ENCODE results near the gene CDHR2. TPM values are rescaled to one million over a fixed set of nuclear protein-coding genes. Genes with fewer than 3 reads are reported as not detected.

CDHR2 gene
- total and polyA plus RNA-seq, 2 of the 13 experiments (the other 11 are each of a cell fraction or from before 2014, with no cell fraction given) = 17.9 to 20.9 TPM

DNA sequence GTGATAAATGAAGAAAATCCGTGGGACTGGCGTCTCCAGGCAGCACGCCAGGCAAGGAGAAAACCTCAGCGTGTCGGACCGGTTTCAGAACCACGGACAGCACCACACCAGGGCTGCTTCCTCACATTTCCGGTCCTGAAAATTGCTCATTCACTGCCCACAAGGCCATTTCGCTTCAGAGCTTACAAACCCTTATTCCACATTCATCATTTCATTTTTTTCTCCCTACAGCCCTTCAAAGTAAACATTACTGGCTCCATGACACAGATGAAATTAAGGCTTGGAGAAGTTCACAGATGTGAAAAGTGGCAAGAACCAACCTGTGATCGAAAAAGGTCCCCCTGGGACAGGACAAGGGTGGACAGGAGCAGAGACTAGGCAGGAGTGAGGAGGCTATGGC lies 62.3 kb downstream of the CDHR2 start (continued):
- TF ChIP-seq, protein P1, sequence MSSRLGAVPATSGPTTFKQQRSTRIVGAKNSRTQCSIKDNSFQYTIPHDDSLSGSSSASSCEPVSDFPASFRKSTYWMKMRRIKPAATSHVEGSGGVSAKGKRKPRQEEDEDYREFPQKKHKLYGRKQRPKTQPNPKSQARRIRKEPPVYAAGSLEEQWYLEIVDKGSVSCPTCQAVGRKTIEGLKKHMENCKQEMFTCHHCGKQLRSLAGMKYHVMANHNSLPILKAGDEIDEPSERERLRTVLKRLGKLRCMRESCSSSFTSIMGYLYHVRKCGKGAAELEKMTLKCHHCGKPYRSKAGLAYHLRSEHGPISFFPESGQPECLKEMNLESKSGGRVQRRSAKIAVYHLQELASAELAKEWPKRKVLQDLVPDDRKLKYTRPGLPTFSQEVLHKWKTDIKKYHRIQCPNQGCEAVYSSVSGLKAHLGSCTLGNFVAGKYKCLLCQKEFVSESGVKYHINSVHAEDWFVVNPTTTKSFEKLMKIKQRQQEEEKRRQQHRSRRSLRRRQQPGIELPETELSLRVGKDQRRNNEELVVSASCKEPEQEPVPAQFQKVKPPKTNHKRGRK (CRISPR knock-in tag; IDR thresholded peaks at IDR 0.05) = no peak
- TF ChIP-seq ZUFSP (CRISPR knock-in tag; IDR thresholded peaks at IDR 0.05; ENCODE audit: borderline replicate concordance) = no peak
- no peak for TF ChIP-seq HNF4A (CRISPR knock-in tag; IDR thresholded peaks at IDR 0.05)
- TF ChIP-seq, protein P2, sequence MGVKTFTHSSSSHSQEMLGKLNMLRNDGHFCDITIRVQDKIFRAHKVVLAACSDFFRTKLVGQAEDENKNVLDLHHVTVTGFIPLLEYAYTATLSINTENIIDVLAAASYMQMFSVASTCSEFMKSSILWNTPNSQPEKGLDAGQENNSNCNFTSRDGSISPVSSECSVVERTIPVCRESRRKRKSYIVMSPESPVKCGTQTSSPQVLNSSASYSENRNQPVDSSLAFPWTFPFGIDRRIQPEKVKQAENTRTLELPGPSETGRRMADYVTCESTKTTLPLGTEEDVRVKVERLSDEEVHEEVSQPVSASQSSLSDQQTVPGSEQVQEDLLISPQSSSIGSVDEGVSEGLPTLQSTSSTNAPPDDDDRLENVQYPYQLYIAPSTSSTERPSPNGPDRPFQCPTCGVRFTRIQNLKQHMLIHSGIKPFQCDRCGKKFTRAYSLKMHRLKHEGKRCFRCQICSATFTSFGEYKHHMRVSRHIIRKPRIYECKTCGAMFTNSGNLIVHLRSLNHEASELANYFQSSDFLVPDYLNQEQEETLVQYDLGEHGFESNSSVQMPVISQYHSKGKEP (CRISPR knock-in tag; IDR thresholded peaks at IDR 0.05) = peak; percentile 93; the same call in 1 of the 2 replicates
- TF ChIP-seq FOXK2 (IDR thresholded peaks at IDR 0.05) = no peak
- TF ChIP-seq ZBTB38 (CRISPR knock-in tag; IDR thresholded peaks at IDR 0.05) = no peak
- no peak for TF ChIP-seq ZNF362 (CRISPR knock-in tag; IDR thresholded peaks at IDR 0.05; ENCODE audit: borderline replicate concordance)
- TF ChIP-seq ZNF572 (CRISPR knock-in tag; IDR thresholded peaks at IDR 0.05) = no peak
- peak; percentile 90; the same call in 1 of the 2 replicates for TF ChIP-seq ZNF232 (CRISPR knock-in tag; IDR thresholded peaks at IDR 0.05; ENCODE audit: borderline replicate concordance)
- TF ChIP-seq ZNF367 (CRISPR knock-in tag; IDR thresholded peaks at IDR 0.05; ENCODE audit: borderline replicate concordance) = 0 out of 2 replicates have a peak, but pooled peaks have one; percentile 40
- 0 out of 2 replicates have a peak, but pooled peaks have one; percentile 57 for TF ChIP-seq WIZ (CRISPR knock-in tag; IDR thresholded peaks at IDR 0.05)
- TF ChIP-seq SSRP1 (CRISPR knock-in tag; IDR thresholded peaks at IDR 0.05) = no peak
- TF ChIP-seq PHF5A (CRISPR knock-in tag; IDR thresholded peaks at IDR 0.05; ENCODE audit: low read depth, unreplicated experiment) = no peak
- no peak for TF ChIP-seq RBM39 (IDR thresholded peaks at IDR 0.05; ENCODE audit: low read depth, low read length, poor library complexity, severe bottlenecking)
- TF ChIP-seq ZNF879 (CRISPR knock-in tag; IDR thresholded peaks at IDR 0.05) = no peak
- TF ChIP-seq ZNF430 (CRISPR knock-in tag; IDR thresholded peaks at IDR 0.05) = peak; percentile 89; the same call in 1 of the 2 replicates
- peak; percentile 58 for TF ChIP-seq ARID5B (CRISPR knock-in tag; IDR thresholded peaks at IDR 0.05)
- TF ChIP-seq MYC (CRISPR knock-in tag; IDR thresholded peaks at IDR 0.05; ENCODE audit: borderline replicate concordance) = no peak
- TF ChIP-seq HNRNPL (IDR thresholded peaks at IDR 0.05; ENCODE audit: low read depth, low read length) = no peak

Measured in HepG2 (cell line).